ENCODE measurements around the gene ZNF710. TPM values are rescaled to one million over a fixed set of nuclear protein-coding genes. Genes with fewer than 3 reads are reported as not detected.
A peak's percentile ranks its signal among the peaks of the same experiment; 100 is the strongest.

Gene ZNF710
- total and polyA plus RNA-seq, 2 of the 8 experiments (the other 6 are each of a cell fraction or from before 2014, with no cell fraction given): 10.5 to 24.0 TPM

DNA sequence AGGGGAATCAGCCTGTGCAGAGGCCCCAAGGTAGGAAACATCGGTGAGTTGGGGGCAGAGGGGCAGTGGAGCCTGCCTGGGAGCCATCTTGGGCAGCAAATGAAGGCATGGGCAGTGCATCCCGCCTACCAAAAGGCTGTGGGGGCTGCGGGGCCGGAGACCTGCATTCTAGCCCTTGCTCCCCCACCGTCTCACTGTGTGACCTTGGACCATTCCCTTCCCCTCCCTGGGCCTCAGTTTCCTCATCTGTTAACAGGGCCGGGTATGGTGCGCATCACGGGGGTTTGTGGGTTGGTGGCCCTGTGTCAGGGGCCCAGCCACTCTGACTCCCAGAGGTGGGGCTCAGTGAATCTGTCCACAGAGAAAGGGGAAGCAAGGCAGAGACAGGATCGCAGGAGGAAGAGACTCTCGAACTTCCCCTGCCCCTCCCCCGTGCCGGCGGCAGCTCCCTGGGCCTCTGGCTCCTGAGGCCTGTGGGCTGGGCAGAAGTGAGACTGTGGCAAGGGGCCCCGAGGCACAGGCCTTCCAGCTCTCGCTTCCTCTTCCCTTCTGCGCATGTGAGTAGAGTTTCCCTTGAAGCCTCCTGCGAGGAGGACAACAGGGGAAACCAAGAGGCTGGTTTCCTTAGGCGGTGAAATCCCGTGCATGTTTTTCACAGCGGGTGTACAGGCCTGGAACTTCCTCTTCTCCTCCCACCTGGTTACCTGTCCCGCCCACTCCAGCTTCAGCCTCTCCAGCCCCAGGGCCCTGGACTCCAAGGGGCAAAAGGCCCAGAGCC lies 58.3 kb downstream of the ZNF710 start:
- CTCF ChIA-PET (ENCODE audit: partially characterized antibody): interaction anchor here (0.7 to 1.8 kb wide), 5 partner anchors 12 to 203 kb away, joined by 3 to 4 read pairs (median 4); no protein-coding TSS in a partner anchor
- Histone ChIP-seq H3K4me2 (ENCODE audit: insufficient read depth in 1 of 2, low read depth in 2 of 2, low read length in 2 of 2) (peak overlapping the region in 1 of 2 experiments; percentile 18; a peak in 1 of 4 replicates), H3K4me1 (replicated peaks in 1 of 4; ENCODE audit: control insufficient read depth in 3 of 4, insufficient read depth in 4 of 4, low read length in 3 of 4) (peaks cover 8 to 50% (median 36%) of the 10 kb centered on the region in 4 experiments), H3K56ac (replicated peaks; ENCODE audit: insufficient read length, low read depth, low read length) (no peak overlapping the region), H3K79me1 (ENCODE audit: low read depth, low read length) (peaks cover 15% of the 10 kb centered on the region), H4K20me1 (replicated peaks in 1 of 2; ENCODE audit: control insufficient read depth in 1 of 2, insufficient read depth in 2 of 2, low read length in 2 of 2) (no peaks in the 10 kb centered on the region), H3K36me3 (ENCODE audit: control insufficient read depth in 2 of 4, insufficient read depth in 4 of 4, low read length in 3 of 4) (no peaks in the 10 kb centered on the region), H3K4me3 (ENCODE audit: extremely low read depth in 1 of 4, insufficient read depth in 2 of 4, low read depth in 3 of 4, low read length in 4 of 4) (peak overlapping the region in 1 of 4 experiments; percentile 19; a peak in 1 of 8 replicates), H3K23ac (ENCODE audit: insufficient read length) (no peak overlapping the region), H2BK15ac (ENCODE audit: low read length) (peak overlapping the region; percentile 33; the same call in 1 of the 2 replicates), H2BK5ac (ENCODE audit: low read depth, low read length) (peak overlapping the region; percentile 96; the same call in 1 of the 2 replicates), H2BK20ac (ENCODE audit: low read length) (peak overlapping the region; percentile 66; the same call in 1 of the 2 replicates), H2BK120ac (replicated peaks; ENCODE audit: low read depth, low read length) (peak overlapping the region; percentile 50), H3K18ac (ENCODE audit: extremely low read depth, low read length) (peak overlapping the region; percentile 64), H3K9ac (replicated peaks in 1 of 4; ENCODE audit: extremely low read depth in 1 of 4, low read depth in 3 of 4, low read length in 3 of 4) (no peak overlapping the region; a peak in 2 of 7 replicates), H2AK5ac (ENCODE audit: low read depth, low read length) (peak overlapping the region; percentile 99), H3K27ac (ENCODE audit: low read depth, low read length) (peak overlapping the region; percentile 69), H4K8ac (ENCODE audit: extremely low read depth, insufficient read depth, low read length) (0 out of 2 replicates have a peak overlapping the region, but pooled peaks have one; percentile 42), H4K5ac (ENCODE audit: insufficient read length, low read depth, low read length) (peak overlapping the region; percentile 34), H3K23me2 (ENCODE audit: low read depth, low read length) (no peaks in the 10 kb centered on the region), H3K79me2 (ENCODE audit: control insufficient read depth in 1 of 2, insufficient read depth in 2 of 2, low read length in 2 of 2) (0 out of 4 replicates have a peak, but pooled peaks cover 0 to 2% of the 10 kb centered on the region in 2 experiments), H3K27me3 (replicated peaks in 1 of 4; ENCODE audit: control insufficient read depth in 3 of 4, extremely low read depth in 1 of 4, insufficient read depth in 3 of 4, low read length in 3 of 4) (no peaks in the 10 kb centered on the region), H3K14ac (ENCODE audit: insufficient read length) (no peak overlapping the region), H4K91ac (replicated peaks; ENCODE audit: insufficient read length, low read length) (peak overlapping the region; percentile 63), H2BK12ac (ENCODE audit: low read depth, low read length) (peak overlapping the region; percentile 89; the same call in 1 of the 2 replicates), H2AFZ (ENCODE audit: low read length) (no peak overlapping the region; the same call in 1 of the 2 replicates), H3K9me3 (ENCODE audit: insufficient read depth in 2 of 2, low read depth in 1 of 2, low read length in 1 of 2) (no peaks in the 10 kb centered on the region; a peak in 1 of 4 replicates), H3K4ac (replicated peaks; ENCODE audit: insufficient read length, low read depth, low read length) (peak overlapping the region; percentile 87)
- DNase-seq (ENCODE audit: low read depth in 1 of 2, low spot score in 2 of 2) (peak in 1 of 2 experiments; percentile 64), FAIRE-seq (no peak)
- POLR2A ChIA-PET (ENCODE audit: partially characterized antibody): interaction anchor here (0.6 to 4.8 kb wide), 4 partner anchors 10 to 146 kb away, joined by 3 to 29 read pairs (median 4); partner anchors contain the start of gene ZNF710
- 0 out of 2 replicates have a peak, but pooled peaks have one; percentile 22 for TF ChIP-seq EGR1 (IDR thresholded peaks at IDR 0.05; ENCODE audit: borderline replicate concordance, low read depth, low read length)
- TF ChIP-seq SP4 (IDR thresholded peaks at IDR 0.05; ENCODE audit: low read length): no peak
- TF ChIP-seq POLR2A (IDR thresholded peaks at IDR 0.05; ENCODE audit: control extremely low read depth in 1 of 2, low read depth in 2 of 2, low read length in 2 of 2): peak in 1 of 2 experiments; percentile 30; a peak in 1 of 3 replicates
- TF ChIP-seq SIN3A (conservative IDR thresholded peaks at IDR 0.05 in 1 of 2, IDR thresholded peaks at IDR 0.05 in 1 of 2; ENCODE audit: low read depth in 1 of 2, low read length in 2 of 2): no peak
- 0 out of 2 replicates have a peak, but pooled peaks have one; percentile 15 for TF ChIP-seq SP1 (IDR thresholded peaks at IDR 0.05; ENCODE audit: low read depth, low read length)
- TF ChIP-seq TAF1 (IDR thresholded peaks at IDR 0.05; ENCODE audit: low read depth, low read length): 0 out of 2 replicates have a peak, but pooled peaks have one; percentile 21
- peak in 1 of 2 experiments; percentile 8; a peak in 1 of 4 replicates for TF ChIP-seq RAD21 (IDR thresholded peaks at IDR 0.05 in 1 of 2, conservative IDR thresholded peaks at IDR 0.05 in 1 of 2; ENCODE audit: low read depth in 2 of 2, low read length in 2 of 2)
- 58% methylated on average over 13 of the region's 21 CpGs; no CpG with 5 or more reads in 1 of the 2 experiments for WGBS, 2 experiments (ENCODE audit: extremely low coverage in 1 of 2, insufficient coverage in 1 of 2, insufficient read length in 1 of 2, insufficient replicate concordance in 2 of 2, low coverage in 1 of 2, low lambda C conversion rate in 2 of 2, missing lambda C conversion rate in 1 of 2)

Data from H1 (cell line).